ENCODE results near the gene IL4.

DNA sequence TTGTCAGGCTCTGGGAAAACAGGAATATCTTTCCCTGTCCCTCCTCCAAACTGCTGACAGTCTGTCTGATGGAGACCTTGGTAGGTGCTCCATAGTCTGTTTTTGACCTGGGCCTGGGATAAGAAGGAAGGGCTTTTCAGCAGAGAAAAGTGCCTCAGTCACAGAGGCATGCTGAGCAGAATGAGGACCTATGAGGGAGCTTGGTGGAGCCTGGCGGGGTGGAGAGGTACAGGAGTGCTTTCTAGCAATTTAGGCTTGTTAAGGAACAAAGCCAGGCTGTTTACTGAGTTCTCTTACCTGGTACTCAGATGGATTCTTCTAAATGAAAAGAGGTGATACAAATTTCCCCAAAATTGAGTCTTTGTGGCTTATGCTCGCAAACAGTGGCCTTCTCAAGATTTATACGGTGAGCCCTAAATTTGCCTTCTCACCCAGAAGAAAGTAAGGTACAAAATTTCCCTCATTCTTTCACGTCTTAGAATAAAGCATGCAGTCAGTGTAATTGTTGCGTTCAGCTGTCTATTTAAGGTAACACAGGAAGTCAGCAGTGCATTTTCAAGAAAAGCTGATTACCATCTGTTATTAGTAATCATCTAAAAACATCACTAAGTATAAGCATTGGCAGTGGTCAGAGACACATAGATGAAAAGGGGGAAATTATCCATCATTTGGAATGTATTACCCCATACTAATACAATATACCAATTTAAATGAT, 44.4 kb upstream of the IL4 start:
- TF ChIP-seq CTCF (IDR thresholded peaks at IDR 0.05) (no peak), ZFX (IDR thresholded peaks at IDR 0.05; ENCODE audit: borderline replicate concordance) (no peak)

Measured in 22Rv1 (cell line).